Measurements from ENCODE around the gene CPLX1.
A peak's percentile ranks its signal among the peaks of the same experiment; 100 is the strongest.
"Not testable (repeated sequence)": the region's sequence is repeated elsewhere in the genome, so short reads cannot be mapped to it uniquely, and the experiment has no call there.

The CPLX1 gene

GRCh38 chr4:790466-790820 is 35.5 kb downstream of the CPLX1 start:
- no peak for DNase-seq

GRCh38 chr4:789571-790465 is 36.1 kb downstream of the CPLX1 start:
- DNase-seq = no peak

GRCh38 chr4:788636-789297 is 37.2 kb downstream of the CPLX1 start:
- no peak for DNase-seq

GRCh38 chr4:788006-788635 is 37.8 kb downstream of the CPLX1 start:
- DNase-seq = no peak

- DNase-seq = no peak
Observed at GRCh38 chr4:787561-787981, 38.4 kb downstream of the CPLX1 start.

- no peak for DNase-seq
Observed at GRCh38 chr4:786861-787300, 39.0 kb downstream of the CPLX1 start.

- DNase-seq = no peak
Observed at GRCh38 chr4:786074-786741, 39.7 kb downstream of the CPLX1 start.

- no peak for DNase-seq
Observed at GRCh38 chr4:785332-786073, 40.4 kb downstream of the CPLX1 start.

GRCh38 chr4:784401-785331 is 41.3 kb downstream of the CPLX1 start:
- DNase-seq = no peak

- DNase-seq = peak; percentile 97
Observed at GRCh38 chr4:781493-782216, 44.3 kb downstream of the CPLX1 start.

- DNase-seq = peak; percentile 30
Observed at GRCh38 chr4:780716-781492, 45.0 kb downstream of the CPLX1 start.

GRCh38 chr4:780255-780654 is 45.7 kb downstream of the CPLX1 start:
- not testable (repeated sequence) for DNase-seq

GRCh38 chr4:779555-779954 is 46.4 kb downstream of the CPLX1 start:
- DNase-seq = no peak

GRCh38 chr4:777520-778262 is 48.2 kb downstream of the CPLX1 start:
- DNase-seq = peak; percentile 8

- no peak for DNase-seq
Observed at GRCh38 chr4:776743-777441, 49.0 kb downstream of the CPLX1 start.

GRCh38 chr4:775485-775884 is 50.4 kb downstream of the CPLX1 start:
- DNase-seq = not testable (repeated sequence)

GRCh38 chr4:774419-775092 is 51.4 kb downstream of the CPLX1 start:
- DNase-seq = not testable (repeated sequence)

- DNase-seq = no peak
Observed at GRCh38 chr4:773214-773613, 52.7 kb downstream of the CPLX1 start.

Data from NCI-H69 (cell line).